Adrenal gland (tissue), 5 donors: ENCODE results near the gene TSPOAP1.

Experiments used
- CTCF ChIP-seq, 6 experiments: fragments of 450-650 bp in 4 of 6; fragments of 200-600 bp in 2 of 6; sonication (generic) in 1 of 6; IDR thresholded peaks; 1 replicate in 5 of 6; 2 replicates in 1 of 6; pipeline versions ENCODE4 v1.5.1 to v1.8.0; 2016 to 2021; ENCODE audit warnings: antibody characterized with exemption in 6 of 6, mild to moderate bottlenecking in 2 of 6, moderate library complexity in 1 of 6
- POLR2A ChIP-seq, 2 donors: fragments of 450-650 bp; IDR thresholded peaks; one replicate each; pipeline ENCODE4 v1.6.1; 2017; ENCODE audit warnings: antibody characterized with exemption in 2 of 2, mild to moderate bottlenecking in 2 of 2, moderate library complexity in 1 of 2
- donor health status: DM: no; HTN: no; CAD: no.

DNA sequence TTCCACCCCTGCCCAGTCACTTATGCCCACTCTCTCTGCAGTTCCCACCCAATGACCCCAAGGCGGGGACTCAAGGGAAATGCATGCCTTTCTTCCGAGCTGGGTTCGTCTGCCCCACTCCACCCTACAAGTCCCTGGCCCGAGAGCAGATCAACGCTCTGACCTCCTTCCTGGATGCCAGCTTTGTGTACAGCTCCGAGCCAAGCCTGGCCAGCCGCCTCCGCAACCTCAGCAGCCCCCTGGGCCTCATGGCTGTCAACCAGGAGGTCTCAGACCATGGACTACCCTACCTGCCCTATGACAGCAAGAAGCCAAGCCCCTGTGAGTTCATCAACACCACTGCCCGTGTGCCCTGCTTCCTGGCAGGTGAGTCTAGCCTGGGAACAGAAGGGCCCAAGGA, 76.5 kb downstream of the TSPOAP1 start:
- TF ChIP-seq CTCF (IDR thresholded peaks at IDR 0.05) (no peak), POLR2A (IDR thresholded peaks at IDR 0.05) (no peak)
